Loucy (cell line): ENCODE measurements around the gene CPPED1.

ENCODE experiments used
- CTCF ChIP-seq: fragments of 200-600 bp; sonication (generic); conservative IDR thresholded peaks from 2 replicates; pipeline ENCODE4 v1.5.1; 2014; ENCODE audit warnings: mild to moderate bottlenecking, antibody characterized with exemption, low read length
- EZH2phosphoT487 ChIP-seq: fragments of 200-600 bp; IDR thresholded peaks from 2 replicates; pipeline ENCODE4 v1.6.1; 2018; ENCODE audit warnings: antibody characterized with exemption, mild to moderate bottlenecking, moderate library complexity, borderline replicate concordance

DNA sequence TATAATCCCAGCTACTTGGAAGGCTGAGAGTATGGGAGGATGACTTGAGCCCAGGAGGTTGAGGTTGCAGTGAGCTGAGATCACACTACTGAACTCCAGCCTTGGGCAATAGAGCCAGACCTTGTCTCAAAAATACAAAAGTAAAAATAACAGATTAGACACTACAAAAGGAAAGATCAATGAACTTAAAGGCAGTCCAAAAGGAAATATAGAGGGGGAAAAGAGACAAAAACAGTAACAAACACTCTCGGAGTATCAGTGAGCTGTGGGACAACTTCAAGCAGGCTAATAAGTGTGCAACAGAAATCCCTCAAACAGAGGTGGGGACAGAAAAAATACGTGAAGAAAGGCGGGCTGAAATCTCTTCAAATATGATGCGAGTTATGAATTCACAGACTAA is 58.8 kb downstream of the CPPED1 start:
- TF ChIP-seq EZH2phosphoT487 (no peak), CTCF (no peak)
